Neural progenitor cell (in vitro differentiated cells): Measurements from ENCODE around the gene CARMIL1. TPM values are rescaled to one million over a fixed set of nuclear protein-coding genes. Genes with fewer than 3 reads are reported as not detected.

Source experiments
- DNase-seq: peaks from one replicate; pipeline ENCODE4 v3.0.0-alpha.2; 2016; ENCODE audit warnings: low spot score
- H2AFZ ChIP-seq: fragments of 200-600 bp; sonication (generic); replicated peaks from 2 replicates; pipeline ENCODE4 v1.6.1; 2016; ENCODE audit warnings: antibody characterized with exemption
- H3F3A ChIP-seq: fragments of 200-600 bp; sonication (generic); 2 replicates; pipeline ENCODE4 v1.6.1; 2016; ENCODE audit warnings: antibody characterized with exemption, low read depth
- H3K27ac ChIP-seq: fragments of 200-600 bp; sonication (generic); 2 replicates; pipeline ENCODE4 v1.5.1; 2016; ENCODE audit warnings: mild to moderate bottlenecking
- H3K27me3 ChIP-seq: fragments of 200-600 bp; sonication (generic); 2 replicates; pipeline ENCODE4 v1.6.1; 2016; ENCODE audit warnings: mild to moderate bottlenecking, moderate library complexity
- H3K36me3 ChIP-seq: fragments of 200-600 bp; sonication (generic); 2 replicates; pipeline ENCODE4 v1.5.1; 2016
- H3K4me1 ChIP-seq: fragments of 200-600 bp; sonication (generic); 2 replicates; pipeline ENCODE4 v1.6.1; 2016; ENCODE audit warnings: mixed run types
- H3K4me2 ChIP-seq: fragments of 200-600 bp; sonication (generic); 2 replicates; pipeline ENCODE4 v1.6.1; 2016
- H3K4me3 ChIP-seq: fragments of 200-600 bp; sonication (generic); 2 replicates; pipeline ENCODE4 v1.5.1; 2016
- H3K79me2 ChIP-seq: fragments of 200-600 bp; sonication (generic); 2 replicates; pipeline ENCODE4 v1.6.1; 2016; ENCODE audit warnings: low read depth
- H3K9ac ChIP-seq: fragments of 200-600 bp; sonication (generic); 2 replicates; pipeline ENCODE4 v1.6.1; 2016
- H3K9me3 ChIP-seq: fragments of 200-600 bp; sonication (generic); 2 replicates; pipeline ENCODE4 v1.5.1; 2016; ENCODE audit warnings: low read depth
- H4K20me1 ChIP-seq: fragments of 200-600 bp; sonication (generic); 2 replicates; pipeline ENCODE4 v1.6.1; 2016; ENCODE audit warnings: low read depth
- H3K27ac Mint-ChIP-seq: 3 replicates; pipeline ENCODE4 v1.8.0; 2021; ENCODE audit warnings: mixed read lengths
- H3K27me3 Mint-ChIP-seq: 2 replicates; pipeline ENCODE4 v1.8.0; 2022; ENCODE audit warnings: low read depth, mild to moderate bottlenecking, inconsistent platforms, moderate library complexity, mixed read lengths; ENCODE audit not compliant: insufficient read depth
- H3K36me3 Mint-ChIP-seq: 3 replicates; pipeline ENCODE4 v1.8.0; 2021; ENCODE audit warnings: mixed read lengths
- H3K4me1 Mint-ChIP-seq: 3 replicates; pipeline ENCODE4 v1.8.0; 2021; ENCODE audit warnings: mixed read lengths
- H3K4me3 Mint-ChIP-seq: 3 replicates; pipeline ENCODE4 v1.8.0; 2021; ENCODE audit warnings: mild to moderate bottlenecking, moderate library complexity, mixed read lengths
- H3K9me3 Mint-ChIP-seq: 3 replicates; pipeline ENCODE4 v1.8.0; 2020; ENCODE audit warnings: mixed read lengths
- EZH2 ChIP-seq: fragments of 200-600 bp; sonication (generic); IDR thresholded peaks from 2 replicates; pipeline ENCODE4 v1.6.1; 2017; ENCODE audit warnings: antibody characterized with exemption, mild to moderate bottlenecking, moderate library complexity
- EZH2phosphoT487 ChIP-seq: fragments of 200-600 bp; sonication (generic); IDR thresholded peaks from 2 replicates; pipeline ENCODE4 v1.6.1; 2017; ENCODE audit warnings: antibody characterized with exemption
- total RNA-seq: library from RNA; depleted of rRNA; stranded (reverse); fragments of >200 nt; gene quantifications from 2 replicates; pipeline ENCODE4 v1.2.3, GENCODE V29; 2015; ENCODE audit warnings: low replicate concordance
- TF ChIP-seq, protein P1 (sequence below): fragments of 200-600 bp; sonication (generic); IDR thresholded peaks from 2 replicates; pipeline ENCODE4 v1.5.1; 2017; ENCODE audit warnings: antibody characterized with exemption, mild to moderate bottlenecking

CARMIL1 gene
- total RNA-seq, 1 donor from 2014 or later: 13.3 TPM

DNA sequence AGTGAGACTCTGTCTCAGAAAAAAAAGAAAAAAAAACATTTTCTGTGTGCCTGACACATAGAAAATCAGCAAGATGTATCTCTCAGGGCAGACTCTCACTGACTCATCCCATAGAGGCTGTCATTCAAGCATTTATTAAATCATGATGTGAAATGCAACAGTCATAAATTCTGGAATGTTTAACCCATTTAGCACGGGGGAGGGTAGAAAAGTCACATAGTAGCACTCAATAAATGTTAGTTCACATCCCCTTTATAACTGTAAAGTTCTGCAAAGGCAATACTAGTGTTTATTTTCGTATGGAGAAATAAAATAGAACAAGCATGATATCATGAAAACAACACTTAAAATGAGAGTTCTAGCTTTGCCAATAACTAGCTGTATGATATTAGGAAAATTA lies 15.5 kb upstream of the CARMIL1 start:
- Mint-ChIP-seq H3K36me3 (no peaks in the 10 kb centered on the region), H3K4me3 (no peak overlapping the region), H3K9me3 (no peaks in the 10 kb centered on the region), H3K27me3 (peaks cover 2% of the 10 kb centered on the region), H3K4me1 (no peaks in the 10 kb centered on the region), H3K27ac (no peak overlapping the region)
- H4K20me1 ChIP-seq: no peaks in the 10 kb centered on the region
- no peak overlapping the region for H3K4me2 ChIP-seq
- H3K36me3 ChIP-seq: no peaks in the 10 kb centered on the region
- no peak overlapping the region for H2AFZ ChIP-seq
- no peaks in the 10 kb centered on the region for H3F3A ChIP-seq
- no peaks in the 10 kb centered on the region for H3K9me3 ChIP-seq
- no peak overlapping the region for H3K4me3 ChIP-seq
- no peaks in the 10 kb centered on the region for H3K79me2 ChIP-seq
- H3K27ac ChIP-seq: no peak overlapping the region
- H3K27me3 ChIP-seq: no peaks in the 10 kb centered on the region
- no peak for TF ChIP-seq EZH2phosphoT487
- no peak overlapping the region for H3K9ac ChIP-seq
- DNase-seq: no peak
- H3K4me1 ChIP-seq: no peaks in the 10 kb centered on the region

DNA sequence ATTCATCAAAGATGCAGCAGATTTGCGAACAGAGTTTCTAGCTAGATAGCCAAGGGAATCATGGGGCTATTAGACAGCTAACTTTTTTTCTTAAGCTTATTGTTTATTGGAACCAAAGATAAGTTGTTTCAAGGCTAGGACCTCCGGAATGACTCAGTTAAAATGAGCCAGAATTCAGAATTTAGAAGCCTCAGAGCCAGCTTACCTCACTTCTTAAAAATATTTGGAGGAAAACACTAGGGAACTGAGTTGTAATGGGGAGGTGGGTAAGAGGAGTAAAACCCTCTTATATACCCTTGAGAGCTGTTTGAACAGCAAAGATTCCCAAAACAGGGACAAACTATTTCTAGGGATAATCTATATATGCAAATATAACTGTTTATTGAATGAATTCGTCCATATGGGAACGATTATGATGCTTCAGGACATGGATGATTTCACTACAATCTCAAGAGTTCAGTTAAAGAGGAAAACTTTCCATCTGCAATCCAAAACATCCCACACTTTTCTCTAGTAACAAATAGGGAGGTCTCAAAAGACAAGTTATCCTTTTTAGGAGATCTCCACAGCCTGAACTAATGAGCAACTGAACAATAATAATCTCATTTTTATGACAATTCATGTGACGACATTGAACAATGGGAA lies 12.6 kb upstream of the CARMIL1 start:
- H3K9me3 Mint-ChIP-seq: peaks cover 2% of the 10 kb centered on the region
- Histone ChIP-seq H2AFZ (no peak overlapping the region), H3K36me3 (no peaks in the 10 kb centered on the region), H3K4me1 (no peaks in the 10 kb centered on the region), H3K4me2 (no peak overlapping the region), H3F3A (no peaks in the 10 kb centered on the region), H3K9ac (no peak overlapping the region), H3K9me3 (no peaks in the 10 kb centered on the region), H3K79me2 (no peaks in the 10 kb centered on the region), H3K27ac (no peak overlapping the region), H4K20me1 (no peaks in the 10 kb centered on the region), H3K4me3 (no peak overlapping the region), H3K27me3 (no peaks in the 10 kb centered on the region)
- no peak for DNase-seq
- H3K27me3 Mint-ChIP-seq: peaks cover 1% of the 10 kb centered on the region
- H3K27ac Mint-ChIP-seq: no peak overlapping the region
- no peaks in the 10 kb centered on the region for H3K36me3 Mint-ChIP-seq
- TF ChIP-seq EZH2phosphoT487 (no peak), EZH2 (no peak)
- TF ChIP-seq, protein P1, sequence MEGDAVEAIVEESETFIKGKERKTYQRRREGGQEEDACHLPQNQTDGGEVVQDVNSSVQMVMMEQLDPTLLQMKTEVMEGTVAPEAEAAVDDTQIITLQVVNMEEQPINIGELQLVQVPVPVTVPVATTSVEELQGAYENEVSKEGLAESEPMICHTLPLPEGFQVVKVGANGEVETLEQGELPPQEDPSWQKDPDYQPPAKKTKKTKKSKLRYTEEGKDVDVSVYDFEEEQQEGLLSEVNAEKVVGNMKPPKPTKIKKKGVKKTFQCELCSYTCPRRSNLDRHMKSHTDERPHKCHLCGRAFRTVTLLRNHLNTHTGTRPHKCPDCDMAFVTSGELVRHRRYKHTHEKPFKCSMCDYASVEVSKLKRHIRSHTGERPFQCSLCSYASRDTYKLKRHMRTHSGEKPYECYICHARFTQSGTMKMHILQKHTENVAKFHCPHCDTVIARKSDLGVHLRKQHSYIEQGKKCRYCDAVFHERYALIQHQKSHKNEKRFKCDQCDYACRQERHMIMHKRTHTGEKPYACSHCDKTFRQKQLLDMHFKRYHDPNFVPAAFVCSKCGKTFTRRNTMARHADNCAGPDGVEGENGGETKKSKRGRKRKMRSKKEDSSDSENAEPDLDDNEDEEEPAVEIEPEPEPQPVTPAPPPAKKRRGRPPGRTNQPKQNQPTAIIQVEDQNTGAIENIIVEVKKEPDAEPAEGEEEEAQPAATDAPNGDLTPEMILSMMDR: no peak
- no peak overlapping the region for H3K4me3 Mint-ChIP-seq
- H3K4me1 Mint-ChIP-seq: no peaks in the 10 kb centered on the region

DNA sequence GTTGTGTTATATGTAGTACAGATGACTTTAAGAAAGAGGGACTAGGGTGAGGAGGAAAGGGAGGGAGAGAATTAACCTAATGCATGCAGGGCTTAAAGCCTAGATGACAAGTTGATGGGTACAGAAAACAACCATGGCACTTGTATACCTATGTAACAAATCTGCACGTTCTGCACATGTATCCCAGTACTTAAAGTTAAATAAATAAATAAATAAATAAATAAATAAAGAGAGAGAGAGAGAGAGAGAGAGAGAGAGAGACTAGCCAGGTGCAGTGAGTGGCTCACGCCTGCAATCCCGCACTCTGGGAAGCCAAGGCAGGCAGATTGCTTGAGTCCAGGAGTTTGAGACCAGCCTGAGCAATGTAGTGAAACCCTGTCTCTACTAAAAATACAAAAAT lies 11.5 kb upstream of the CARMIL1 start:
- H3K4me1 ChIP-seq: no peaks in the 10 kb centered on the region
- Mint-ChIP-seq H3K27ac (no peak overlapping the region), H3K4me3 (no peak overlapping the region), H3K4me1 (no peaks in the 10 kb centered on the region), H3K36me3 (no peaks in the 10 kb centered on the region), H3K27me3 (peaks cover 3% of the 10 kb centered on the region), H3K9me3 (peaks cover 2% of the 10 kb centered on the region)
- no peak for DNase-seq
- no peaks in the 10 kb centered on the region for H3K79me2 ChIP-seq
- no peaks in the 10 kb centered on the region for H3K36me3 ChIP-seq
- TF ChIP-seq EZH2phosphoT487 (no peak), EZH2 (no peak)
- TF ChIP-seq, protein P1: no peak
- H3K27ac ChIP-seq: no peak overlapping the region
- no peak overlapping the region for H3K9ac ChIP-seq
- no peak overlapping the region for H3K4me3 ChIP-seq
- no peak overlapping the region for H3K4me2 ChIP-seq
- H3K9me3 ChIP-seq: no peaks in the 10 kb centered on the region
- H3F3A ChIP-seq: no peaks in the 10 kb centered on the region
- no peaks in the 10 kb centered on the region for H3K27me3 ChIP-seq
- H4K20me1 ChIP-seq: no peaks in the 10 kb centered on the region
- no peak overlapping the region for H2AFZ ChIP-seq

DNA sequence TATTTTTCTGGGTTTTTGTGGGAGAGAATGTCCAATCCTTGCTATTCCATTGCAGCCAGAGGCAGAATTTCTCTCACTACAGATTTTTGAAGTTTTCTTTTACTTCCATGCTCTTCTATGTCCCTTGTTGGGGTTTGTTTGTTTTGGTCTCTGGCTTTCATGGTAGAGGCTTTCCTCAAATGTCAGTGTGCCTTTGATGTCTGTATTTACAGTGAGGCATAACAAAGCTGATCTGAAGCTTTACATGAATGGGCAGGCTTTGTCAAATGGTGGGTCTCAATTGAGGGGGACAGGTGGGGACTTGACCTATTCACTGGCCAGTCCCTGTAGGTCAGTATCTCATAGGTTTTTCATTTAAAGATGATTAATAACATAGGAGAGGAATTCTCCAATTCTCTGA lies 8.6 kb upstream of the CARMIL1 start:
- no peak overlapping the region for H3K4me2 ChIP-seq
- H3K9me3 ChIP-seq: no peaks in the 10 kb centered on the region
- no peak overlapping the region for H3K9ac ChIP-seq
- no peaks in the 10 kb centered on the region for H3K36me3 ChIP-seq
- no peaks in the 10 kb centered on the region for H3K4me1 ChIP-seq
- no peaks in the 10 kb centered on the region for H4K20me1 ChIP-seq
- Mint-ChIP-seq H3K4me1 (no peaks in the 10 kb centered on the region), H3K27ac (no peak overlapping the region), H3K27me3 (peaks cover 6% of the 10 kb centered on the region), H3K4me3 (no peak overlapping the region), H3K9me3 (peaks cover 2% of the 10 kb centered on the region), H3K36me3 (no peaks in the 10 kb centered on the region)
- H3K79me2 ChIP-seq: no peaks in the 10 kb centered on the region
- no peak overlapping the region for H3K4me3 ChIP-seq
- no peaks in the 10 kb centered on the region for H3F3A ChIP-seq
- no peaks in the 10 kb centered on the region for H3K27me3 ChIP-seq
- no peak for TF ChIP-seq EZH2phosphoT487
- no peak for TF ChIP-seq EZH2
- TF ChIP-seq, protein P1: no peak
- no peak for DNase-seq
- H3K27ac ChIP-seq: no peak overlapping the region
- no peak overlapping the region for H2AFZ ChIP-seq
